OCI-LY3 (cell line): Measurements from ENCODE around the gene HIGD1A.
A peak's percentile ranks its signal among the peaks of the same experiment; 100 is the strongest.

Experiments
- H2AFZ ChIP-seq: fragments of 200-600, 300-600 bp; shearing (Covaris generic); 2 replicates; pipeline ENCODE4 v1.6.0; 2014; ENCODE audit warnings: antibody characterized with exemption, low read depth, low read length
- H3K27ac ChIP-seq: fragments of 200-600, 300-600 bp; sonication (generic); 2 replicates; pipeline ENCODE4 v1.5.1; 2014; ENCODE audit warnings: mild to moderate bottlenecking, low read length, moderate library complexity, mixed read lengths
- H3K27me3 ChIP-seq: fragments of 200-600, 300-600 bp; sonication (generic); 2 replicates; pipeline ENCODE4 v1.6.1; 2014; ENCODE audit warnings: low read depth, low read length, mixed read lengths
- H3K36me3 ChIP-seq: fragments of 200-600, 300-600 bp; sonication (generic); replicated peaks from 2 replicates; pipeline ENCODE3; 2014; ENCODE audit warnings: low read depth, low read length, mixed read lengths
- H3K4me1 ChIP-seq: fragments of 300-600, 200-600 bp; sonication (generic); 2 replicates; pipeline ENCODE4 v1.6.1; 2014; ENCODE audit warnings: low read length, mixed read lengths
- H3K4me2 ChIP-seq: fragments of 200-600, 300-600 bp; sonication (generic); 2 replicates; pipeline ENCODE4 v1.6.1; 2014; ENCODE audit warnings: low read length, mixed read lengths
- H3K4me3 ChIP-seq: fragments of 300-600, 200-600 bp; sonication (generic); 2 replicates; pipeline ENCODE4 v1.5.1; 2014; ENCODE audit warnings: antibody characterized with exemption, mild to moderate bottlenecking, low read length, moderate library complexity
- H3K79me2 ChIP-seq: fragments of 300-600, 200-600 bp; shearing (Covaris generic); 2 replicates; pipeline ENCODE4 v1.6.1; 2014; ENCODE audit warnings: mild to moderate bottlenecking, low read length, mixed read lengths
- H3K9ac ChIP-seq: fragments of 300-600, 200-600 bp; shearing (Covaris generic); 2 replicates; pipeline ENCODE4 v1.6.0; 2014; ENCODE audit warnings: mild to moderate bottlenecking, low read length, moderate library complexity
- H3K9me3 ChIP-seq: fragments of 200-600, 300-600 bp; shearing (Covaris generic); 2 replicates; pipeline ENCODE4 v1.6.1; 2014; ENCODE audit warnings: low read length, mixed read lengths; ENCODE audit not compliant: insufficient read depth
- H4K20me1 ChIP-seq: fragments of 200-600, 300-600 bp; sonication (generic); 2 replicates; pipeline ENCODE4 v1.6.1; 2016; ENCODE audit warnings: low read length, mixed read lengths; ENCODE audit not compliant: insufficient read depth
- EZH2phosphoT487 ChIP-seq: fragments of 200-600 bp; shearing (Covaris generic); IDR thresholded peaks from 2 replicates; pipeline ENCODE4 v1.6.1; 2018; ENCODE audit warnings: antibody characterized with exemption, mixed run types, low read depth
- TF ChIP-seq, protein P1 (sequence below): fragments of 200-600, 300-600 bp; sonication (generic); IDR thresholded peaks from 2 replicates; pipeline ENCODE4 v1.5.1; 2014; ENCODE audit warnings: antibody characterized with exemption, low read length, low read depth

Gene HIGD1A

DNA sequence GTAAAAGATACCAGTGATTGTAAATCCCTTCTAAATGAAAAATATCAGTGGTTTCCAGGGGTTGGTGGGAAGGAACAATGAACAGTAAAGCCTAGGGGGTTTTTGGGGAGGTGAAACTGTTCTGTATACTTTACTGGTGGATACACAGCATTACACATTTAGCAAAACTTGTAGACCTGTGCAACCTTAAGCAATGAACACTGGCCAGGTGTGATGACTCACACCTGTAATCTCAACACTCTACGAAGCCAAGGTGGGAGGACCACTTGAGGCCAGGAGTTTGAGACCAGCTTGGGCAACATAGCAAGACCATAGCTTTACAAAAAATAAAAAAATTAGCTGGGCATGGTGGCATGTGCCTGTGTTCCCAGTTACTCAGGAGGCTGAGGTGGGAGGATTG lies 33.0 kb downstream of the HIGD1A start:
- Histone ChIP-seq H3K79me2 (no peaks in the 10 kb centered on the region), H3K4me2 (no peak overlapping the region), H3K27me3 (no peaks in the 10 kb centered on the region), H3K4me3 (no peak overlapping the region), H4K20me1 (no peaks in the 10 kb centered on the region), H3K36me3 (no peaks in the 10 kb centered on the region), H3K4me1 (peaks cover 4% of the 10 kb centered on the region), H3K9me3 (no peaks in the 10 kb centered on the region), H3K9ac (no peak overlapping the region), H2AFZ (no peak overlapping the region), H3K27ac (no peak overlapping the region)
- TF ChIP-seq, protein P1, sequence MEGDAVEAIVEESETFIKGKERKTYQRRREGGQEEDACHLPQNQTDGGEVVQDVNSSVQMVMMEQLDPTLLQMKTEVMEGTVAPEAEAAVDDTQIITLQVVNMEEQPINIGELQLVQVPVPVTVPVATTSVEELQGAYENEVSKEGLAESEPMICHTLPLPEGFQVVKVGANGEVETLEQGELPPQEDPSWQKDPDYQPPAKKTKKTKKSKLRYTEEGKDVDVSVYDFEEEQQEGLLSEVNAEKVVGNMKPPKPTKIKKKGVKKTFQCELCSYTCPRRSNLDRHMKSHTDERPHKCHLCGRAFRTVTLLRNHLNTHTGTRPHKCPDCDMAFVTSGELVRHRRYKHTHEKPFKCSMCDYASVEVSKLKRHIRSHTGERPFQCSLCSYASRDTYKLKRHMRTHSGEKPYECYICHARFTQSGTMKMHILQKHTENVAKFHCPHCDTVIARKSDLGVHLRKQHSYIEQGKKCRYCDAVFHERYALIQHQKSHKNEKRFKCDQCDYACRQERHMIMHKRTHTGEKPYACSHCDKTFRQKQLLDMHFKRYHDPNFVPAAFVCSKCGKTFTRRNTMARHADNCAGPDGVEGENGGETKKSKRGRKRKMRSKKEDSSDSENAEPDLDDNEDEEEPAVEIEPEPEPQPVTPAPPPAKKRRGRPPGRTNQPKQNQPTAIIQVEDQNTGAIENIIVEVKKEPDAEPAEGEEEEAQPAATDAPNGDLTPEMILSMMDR, result no peak
- no peak for TF ChIP-seq EZH2phosphoT487

DNA sequence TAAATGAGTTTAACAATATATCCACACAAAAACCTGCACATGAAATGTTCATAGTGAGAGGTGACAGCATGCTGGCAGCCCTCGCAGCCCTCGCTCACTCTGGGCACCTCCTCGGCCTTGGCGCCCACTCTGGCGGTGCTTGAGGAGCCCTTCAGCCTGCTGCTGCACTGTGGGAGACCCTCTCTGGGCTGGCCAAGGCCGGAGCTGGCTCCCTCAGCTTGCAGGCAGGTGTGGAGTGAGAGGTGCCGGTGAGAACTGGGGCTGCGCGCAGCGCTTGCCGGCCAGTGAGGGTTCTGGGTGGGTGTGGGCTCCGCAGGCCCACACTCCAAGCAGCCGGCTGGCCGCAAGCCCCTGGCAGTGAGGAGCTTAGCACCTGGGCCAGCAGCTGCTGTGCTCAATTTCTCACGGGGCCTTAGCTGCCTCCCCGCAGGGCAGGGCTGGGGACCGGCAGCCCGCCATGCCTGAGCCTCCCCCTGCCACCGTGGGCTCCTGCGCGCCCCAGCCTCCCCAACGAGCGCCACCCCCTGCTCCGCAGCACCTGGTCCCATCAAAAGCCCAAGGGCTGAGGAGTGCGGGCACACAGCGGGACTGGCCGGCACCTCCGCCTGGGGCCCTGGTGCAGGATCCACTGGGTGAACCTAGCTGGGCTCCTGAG lies 34.7 kb downstream of the HIGD1A start:
- no peaks in the 10 kb centered on the region for H4K20me1 ChIP-seq
- no peak for TF ChIP-seq EZH2phosphoT487
- TF ChIP-seq, protein P1, result no peak
- no peaks in the 10 kb centered on the region for H3K79me2 ChIP-seq
- H3K27me3 ChIP-seq, result no peaks in the 10 kb centered on the region
- no peak overlapping the region for H3K4me3 ChIP-seq
- H3K4me1 ChIP-seq, result peaks cover 10% of the 10 kb centered on the region
- no peak overlapping the region for H2AFZ ChIP-seq
- no peaks in the 10 kb centered on the region for H3K9me3 ChIP-seq
- no peaks in the 10 kb centered on the region for H3K36me3 ChIP-seq
- H3K9ac ChIP-seq, result no peak overlapping the region
- no peak overlapping the region for H3K4me2 ChIP-seq
- no peak overlapping the region for H3K27ac ChIP-seq

DNA sequence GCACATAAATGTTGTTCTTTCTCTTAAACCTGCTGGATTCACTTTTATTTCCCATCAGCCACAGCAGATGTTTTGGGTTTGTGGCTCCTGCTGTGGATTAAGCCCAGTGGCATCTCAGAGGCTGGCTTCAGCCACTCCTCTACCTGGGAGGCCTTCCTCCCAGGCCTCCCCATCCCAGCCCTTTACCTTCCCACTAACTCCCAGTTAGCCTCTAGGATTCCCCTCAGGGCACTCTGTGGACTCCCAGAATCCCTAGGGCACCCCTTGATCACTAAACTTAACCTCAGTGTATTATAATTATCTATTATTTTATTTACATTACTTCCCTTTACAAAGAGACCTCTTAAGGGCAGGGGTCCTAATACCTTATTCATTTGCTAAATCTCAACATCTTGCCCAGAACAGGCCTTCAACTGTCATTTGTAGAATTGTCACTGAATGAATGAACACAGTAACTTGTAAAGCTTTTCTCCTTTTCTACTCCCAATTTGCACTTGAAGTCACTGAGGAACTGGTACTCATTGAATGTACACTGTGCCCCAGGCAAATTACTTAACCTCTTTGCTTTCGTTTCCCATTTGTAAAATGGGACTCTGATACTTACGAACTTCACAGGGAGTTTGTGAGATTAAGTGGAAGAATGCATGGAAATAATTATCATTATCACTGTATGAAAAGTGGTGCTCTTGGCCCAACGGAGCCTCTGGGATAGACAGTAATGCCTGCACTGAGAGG lies 39.6 kb downstream of the HIGD1A start:
- no peaks in the 10 kb centered on the region for H3K27me3 ChIP-seq
- no peaks in the 10 kb centered on the region for H3K9me3 ChIP-seq
- no peak overlapping the region for H3K27ac ChIP-seq
- peak overlapping the region; percentile 42 for H3K4me2 ChIP-seq
- H3K4me1 ChIP-seq, result peaks cover 13% of the 10 kb centered on the region
- no peak overlapping the region for H3K4me3 ChIP-seq
- H3K36me3 ChIP-seq, result no peaks in the 10 kb centered on the region
- no peak overlapping the region for H3K9ac ChIP-seq
- H3K79me2 ChIP-seq, result no peaks in the 10 kb centered on the region
- H4K20me1 ChIP-seq, result no peaks in the 10 kb centered on the region
- H2AFZ ChIP-seq, result no peak overlapping the region
- no peak for TF ChIP-seq EZH2phosphoT487
- TF ChIP-seq, protein P1, result no peak

DNA sequence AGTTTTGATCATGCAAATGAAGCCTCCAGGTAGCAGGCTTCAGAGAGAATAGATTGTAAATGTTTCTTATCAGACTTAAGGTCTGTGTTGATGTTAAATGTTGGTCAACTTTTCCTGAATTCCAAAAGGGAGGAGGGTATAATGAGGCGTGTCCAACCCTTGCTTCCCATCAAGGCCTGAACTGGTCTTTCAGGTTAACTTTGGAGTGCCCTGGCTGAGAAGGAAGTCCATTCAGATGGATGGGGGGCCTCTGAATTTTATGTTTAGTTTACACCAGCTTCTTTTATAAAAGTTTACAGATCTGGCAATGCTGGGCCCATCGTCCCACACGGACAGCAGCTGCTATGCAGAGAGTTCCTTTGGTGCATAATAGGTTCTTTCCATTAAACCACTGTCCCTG lies 40.2 kb downstream of the HIGD1A start:
- no peaks in the 10 kb centered on the region for H3K79me2 ChIP-seq
- H4K20me1 ChIP-seq, result no peaks in the 10 kb centered on the region
- 0 out of 2 replicates have a peak, but pooled peaks cover 4% of the 10 kb centered on the region for H3K27me3 ChIP-seq
- no peak overlapping the region for H3K4me3 ChIP-seq
- H3K4me2 ChIP-seq, result no peak overlapping the region
- no peak for TF ChIP-seq EZH2phosphoT487
- TF ChIP-seq, protein P1, result no peak
- no peak overlapping the region for H2AFZ ChIP-seq
- peaks cover 13% of the 10 kb centered on the region for H3K4me1 ChIP-seq
- H3K27ac ChIP-seq, result no peak overlapping the region
- no peaks in the 10 kb centered on the region for H3K36me3 ChIP-seq
- H3K9ac ChIP-seq, result no peak overlapping the region
- H3K9me3 ChIP-seq, result no peaks in the 10 kb centered on the region
